Measurements from ENCODE around the gene ZSCAN1. TPM values are rescaled to one million over a fixed set of nuclear protein-coding genes. Genes with fewer than 3 reads are reported as not detected.
A peak's percentile ranks its signal among the peaks of the same experiment; 100 is the strongest.

ZSCAN1 gene
- total RNA-seq, 1 donor from 2014 or later = 2.3 TPM

DNA sequence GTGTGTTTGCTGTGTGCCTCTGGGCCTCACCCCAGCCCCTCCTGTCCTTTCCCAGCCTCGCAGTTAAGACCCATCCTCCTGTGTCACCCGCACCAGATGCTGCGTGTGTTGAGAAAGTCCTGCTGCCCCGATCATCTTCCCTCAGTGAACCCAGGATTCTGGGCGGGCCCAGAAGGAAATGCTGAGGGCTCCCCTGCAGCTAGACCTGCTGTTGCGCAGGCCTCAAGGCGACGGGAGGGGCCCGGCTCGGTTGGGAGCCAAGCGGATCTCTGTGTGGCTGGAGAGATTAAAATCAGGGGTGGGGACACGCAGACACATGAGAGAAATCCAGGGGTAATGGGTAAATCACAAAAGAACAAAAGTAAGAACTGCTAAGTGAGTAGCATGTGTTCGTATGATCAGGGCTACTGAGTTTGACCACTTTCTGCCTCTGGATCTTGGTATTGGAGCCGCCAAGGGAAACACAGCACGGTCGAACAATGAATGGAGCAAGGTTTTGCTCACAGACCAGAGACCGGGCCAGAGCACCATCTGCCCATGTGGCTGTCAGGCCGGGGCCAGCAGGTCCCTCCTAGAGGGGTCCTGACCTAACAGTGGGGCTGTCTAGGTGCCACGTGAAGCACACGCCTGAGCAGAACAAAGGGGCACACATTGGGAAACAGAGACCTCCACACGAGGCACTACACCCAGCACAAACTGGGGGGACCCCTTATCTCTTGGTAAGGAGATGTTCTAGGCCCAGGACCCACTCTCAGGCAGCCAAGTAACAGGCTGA, 7.1 kb downstream of the ZSCAN1 start:
- DNase-seq (ENCODE audit: low spot score) = no peak

DNA sequence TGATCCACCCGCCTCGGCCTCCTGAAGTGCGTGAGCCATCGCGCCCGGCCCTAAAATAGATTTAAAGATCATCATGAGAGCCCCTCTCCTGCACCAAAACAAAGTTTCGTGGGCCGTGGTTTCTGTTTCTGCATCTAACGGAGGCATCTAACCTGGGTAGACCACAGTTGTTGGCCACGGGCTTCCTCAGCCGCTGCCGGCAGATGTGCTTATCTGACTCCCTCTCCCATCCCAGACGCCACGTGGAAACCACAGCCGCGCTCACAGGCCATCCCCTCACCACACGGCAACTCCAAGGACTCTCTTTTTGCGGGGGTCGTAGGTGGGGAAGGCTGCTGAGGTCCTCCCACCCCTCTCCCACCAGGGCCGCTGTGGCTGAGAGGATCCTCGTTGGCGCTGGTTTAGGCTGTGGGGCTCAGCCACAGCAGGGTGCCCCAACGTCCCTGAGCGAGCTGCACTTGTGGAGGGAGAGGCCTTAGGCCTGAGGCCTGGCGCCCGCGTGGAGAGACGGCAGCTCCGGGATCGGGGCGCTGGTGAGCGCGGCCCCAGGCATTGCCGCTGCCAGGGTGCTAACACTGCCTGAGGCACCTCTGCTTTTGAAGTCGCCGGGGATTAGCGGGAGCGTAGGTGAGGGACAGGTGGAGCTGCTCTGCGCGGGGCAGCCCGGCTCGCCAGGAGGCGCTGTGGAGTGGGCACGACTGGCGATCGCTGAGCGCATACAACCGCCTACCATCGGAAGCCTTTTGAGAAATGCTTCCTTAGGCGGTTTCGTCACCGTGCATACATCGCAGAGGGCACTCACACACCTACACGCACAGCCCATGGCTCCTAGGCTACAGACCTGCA, 8.9 kb downstream of the ZSCAN1 start:
- no peak for DNase-seq (ENCODE audit: low spot score)

DNA sequence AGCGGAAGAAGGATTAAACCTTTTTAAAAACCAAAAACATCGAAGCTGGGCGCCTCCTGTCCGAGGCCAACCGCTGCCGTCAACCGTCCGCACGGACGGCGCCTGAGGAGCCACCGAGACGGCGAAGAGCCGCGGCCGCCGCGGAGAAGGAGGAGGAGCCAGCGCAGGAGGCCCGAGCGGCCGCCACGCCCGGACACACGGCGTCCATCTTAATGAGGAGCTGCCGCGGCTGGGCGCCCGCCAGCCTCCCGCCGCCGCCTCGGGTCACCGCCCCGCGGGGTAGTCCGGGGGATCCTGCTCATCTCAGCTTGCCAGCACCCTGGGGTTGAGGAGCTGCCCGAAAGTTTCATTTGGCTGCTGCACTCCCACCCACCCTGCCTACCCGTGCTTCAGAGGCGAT, 10.6 kb downstream of the ZSCAN1 start:
- DNase-seq (ENCODE audit: low spot score) = no peak

DNA sequence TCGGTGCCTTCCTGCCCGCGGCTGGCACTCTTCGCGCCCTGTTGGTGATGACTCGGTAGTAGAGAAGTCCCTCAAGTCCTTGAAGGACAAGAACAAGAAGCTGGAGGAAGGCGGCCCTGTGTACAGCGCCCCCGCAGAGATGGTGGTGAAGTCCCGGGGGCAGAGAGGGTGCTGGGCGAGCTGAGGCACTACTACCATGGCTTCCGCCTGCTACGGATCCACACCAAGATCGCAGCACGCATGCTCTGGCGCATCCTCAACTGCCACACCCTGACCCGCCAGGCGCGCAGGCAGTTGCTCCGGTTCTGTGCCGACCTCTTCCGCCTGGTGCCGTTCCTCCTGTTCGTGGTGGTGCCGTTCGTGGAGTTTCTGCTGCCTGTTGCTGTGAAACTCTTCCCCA, 11.1 kb downstream of the ZSCAN1 start:
- no peak for DNase-seq (ENCODE audit: low spot score)

DNA sequence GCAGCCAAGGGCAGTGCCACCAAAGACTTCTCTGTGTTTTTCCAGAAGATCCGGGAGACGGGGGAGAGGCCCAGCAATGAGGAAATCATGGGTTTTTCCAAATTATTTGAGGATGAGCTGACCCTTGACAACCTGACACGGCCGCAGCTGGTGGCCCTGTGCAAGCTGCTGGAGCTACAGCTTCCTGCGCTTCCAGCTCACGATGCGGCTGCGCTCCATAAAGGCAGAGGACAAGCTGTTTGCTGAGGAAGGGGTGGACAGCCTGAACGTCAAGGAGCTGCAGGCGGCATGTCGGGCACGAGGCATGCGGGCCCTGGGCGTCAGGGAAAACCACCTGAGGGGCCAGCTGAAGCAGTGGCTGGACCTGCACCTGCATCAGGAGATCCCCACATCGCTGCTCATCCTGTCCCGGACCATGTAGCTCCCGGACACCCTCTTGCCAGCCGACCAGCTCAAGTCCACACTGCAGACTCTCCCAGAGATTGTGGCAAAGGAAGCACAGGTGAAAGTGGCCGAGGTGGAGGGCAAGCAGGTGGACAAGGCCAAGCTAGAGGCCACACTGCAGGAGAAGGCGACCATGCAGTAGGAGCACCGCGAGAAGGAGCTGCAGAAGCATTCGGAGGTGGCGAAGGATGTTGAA, 11.7 kb downstream of the ZSCAN1 start:
- DNase-seq (ENCODE audit: low spot score) = no peak

DNA sequence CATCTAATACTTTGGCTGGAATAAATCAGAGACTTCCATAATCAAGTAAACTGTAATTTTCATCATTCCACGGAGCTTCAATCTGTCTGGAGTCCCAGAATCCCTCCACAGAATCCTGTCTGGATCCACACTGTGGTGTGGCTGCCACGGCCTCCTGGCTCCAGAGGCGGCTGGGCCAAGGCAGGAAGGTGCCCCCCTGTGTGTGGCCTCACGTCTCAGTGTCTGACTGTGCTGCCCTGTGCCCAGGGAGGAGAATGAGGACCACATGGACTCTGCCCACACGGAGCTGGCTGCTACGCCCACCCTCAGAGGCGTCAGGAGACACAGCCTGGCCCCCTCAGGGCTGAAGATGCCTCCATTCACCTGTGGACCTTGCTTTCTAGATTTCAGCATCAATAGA, 13.0 kb downstream of the ZSCAN1 start:
- no peak for DNase-seq (ENCODE audit: low spot score)

DNA sequence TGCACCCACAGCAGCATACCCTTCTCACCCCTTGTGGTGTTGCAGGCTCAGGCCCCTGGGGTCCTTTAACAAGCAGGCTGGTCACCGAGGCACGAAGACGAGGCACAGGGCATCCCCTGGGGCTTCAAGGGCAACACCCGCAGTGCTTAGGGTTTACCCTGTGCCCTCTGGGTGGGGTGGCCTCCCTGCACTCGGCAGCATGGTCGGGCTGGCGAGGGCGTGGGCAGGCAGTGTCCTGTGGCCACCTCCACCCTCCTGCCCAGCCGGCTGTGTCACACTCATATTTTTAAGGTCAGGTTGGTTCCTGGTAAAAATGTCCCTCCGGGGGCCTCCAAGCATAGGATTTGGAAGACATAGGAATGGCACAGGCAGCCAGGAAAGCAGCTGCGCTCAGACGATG, 13.8 kb downstream of the ZSCAN1 start:
- DNase-seq (ENCODE audit: low spot score) = no peak

DNA sequence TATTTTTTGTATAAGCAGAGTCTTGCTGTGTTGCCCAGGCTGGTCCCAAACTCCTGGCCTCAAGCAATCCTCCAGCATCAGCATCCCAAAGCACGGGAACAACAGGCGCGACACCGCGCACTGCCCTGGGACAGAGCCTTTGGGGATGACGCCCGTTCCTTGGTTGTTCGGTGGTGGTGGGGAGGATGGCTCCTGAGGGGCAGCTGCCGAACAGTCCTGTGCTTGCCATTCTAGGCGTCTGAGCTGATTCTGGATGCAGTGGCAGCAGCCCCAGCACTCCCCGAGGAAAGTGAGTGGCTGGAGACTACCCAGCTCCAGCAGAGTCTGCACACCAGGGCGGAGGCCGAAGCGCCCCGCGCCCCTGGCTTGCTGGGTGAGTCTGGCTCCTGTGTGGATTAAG, 18.4 kb downstream of the ZSCAN1 start:
- no peak for DNase-seq (ENCODE audit: low spot score)

DNA sequence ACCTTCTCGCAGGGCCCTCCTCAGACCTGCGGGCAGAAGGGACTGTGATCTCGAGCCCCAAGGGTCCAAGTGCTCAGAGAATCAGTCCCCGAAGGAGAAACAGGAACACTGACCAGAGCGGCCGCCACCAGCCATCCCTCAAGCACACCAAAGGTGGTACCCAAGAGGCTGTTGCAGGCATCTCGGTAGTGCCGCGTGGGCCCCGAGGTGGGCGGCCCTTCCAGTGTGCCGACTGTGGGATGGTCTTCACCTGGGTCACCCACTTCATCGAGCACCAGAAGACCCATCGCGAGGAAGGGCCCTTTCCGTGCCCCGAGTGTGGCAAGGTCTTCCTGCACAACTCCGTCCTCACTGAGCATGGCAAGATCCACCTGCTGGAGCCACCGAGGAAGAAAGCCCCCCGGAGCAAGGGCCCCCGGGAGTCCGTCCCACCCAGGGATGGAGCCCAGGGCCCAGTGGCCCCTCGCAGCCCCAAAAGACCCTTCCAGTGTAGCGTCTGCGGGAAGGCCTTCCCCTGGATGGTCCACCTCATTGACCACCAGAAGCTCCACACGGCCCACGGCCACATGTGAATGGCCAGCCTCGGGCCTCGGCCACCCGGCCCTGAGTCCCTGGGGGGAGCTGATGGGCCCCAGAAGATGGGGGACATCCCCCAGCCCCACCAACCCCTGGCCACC, 19.8 kb downstream of the ZSCAN1 start:
- DNase-seq (ENCODE audit: low spot score) = no peak

DNA sequence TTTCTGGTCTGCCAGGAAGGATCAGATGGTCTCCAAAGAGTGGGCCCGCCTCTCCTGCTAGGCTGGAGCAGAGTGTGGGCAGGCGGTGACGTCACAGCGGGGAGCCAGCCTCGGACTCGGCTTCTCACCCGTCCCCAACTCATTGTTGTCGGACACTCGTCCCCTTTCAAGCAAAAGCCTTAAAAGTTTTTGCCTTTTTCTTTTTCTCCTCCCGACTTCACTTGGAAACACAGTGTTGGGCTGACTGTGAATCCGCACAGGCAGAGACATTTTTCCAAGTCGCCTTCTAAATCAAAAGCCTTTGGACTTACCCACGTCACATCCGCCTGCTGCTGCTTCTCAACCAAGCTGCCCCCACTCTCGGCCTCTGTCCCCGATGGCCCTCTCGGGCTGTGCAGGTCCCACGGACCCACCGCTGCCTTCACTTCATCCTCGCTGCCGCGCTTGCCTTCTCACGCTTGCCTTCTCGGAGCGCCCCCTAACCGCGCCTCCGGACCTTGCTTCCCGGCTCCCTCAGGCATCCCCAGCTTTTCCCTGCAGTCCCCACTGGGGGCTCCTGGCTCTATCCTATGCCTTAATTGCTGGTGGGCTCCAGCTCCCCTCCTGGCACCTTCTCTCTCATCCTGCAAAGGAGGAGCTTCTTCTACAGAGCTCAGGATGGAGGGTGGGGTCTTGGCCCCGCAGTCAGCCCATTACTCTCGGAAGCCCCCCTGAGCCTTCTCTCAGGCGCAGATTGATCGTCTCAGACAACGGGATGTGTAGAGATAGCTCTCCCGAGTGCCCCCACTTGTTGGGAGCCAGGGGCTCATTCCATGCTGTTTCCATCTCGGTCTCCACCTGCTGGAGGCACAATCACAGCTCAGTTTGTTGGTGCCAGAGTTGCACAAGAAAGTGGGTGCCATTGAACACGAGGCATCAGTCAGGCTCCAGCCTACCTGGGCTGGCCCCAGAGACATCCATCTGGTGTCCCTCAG, 21.4 kb downstream of the ZSCAN1 start:
- DNase-seq (ENCODE audit: low spot score) = no peak

DNA sequence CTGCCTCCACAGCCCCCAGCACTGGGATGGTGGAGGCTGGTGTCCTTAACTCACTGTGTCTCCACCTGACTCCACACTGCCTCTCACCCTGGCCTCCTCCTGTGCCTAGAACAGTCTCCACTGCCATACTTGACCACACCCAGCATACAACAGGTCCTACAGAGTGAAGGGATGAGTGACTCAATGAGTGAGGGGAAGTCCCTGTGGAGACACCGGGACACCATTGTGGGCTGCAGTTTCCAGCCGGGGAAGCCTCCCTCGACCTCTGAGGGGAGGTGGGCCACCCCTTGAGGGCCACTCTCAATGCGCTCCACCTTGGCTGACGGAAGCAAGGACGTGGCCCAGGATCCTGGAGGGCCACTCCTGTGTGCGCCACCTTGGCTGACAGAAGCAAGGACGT, 22.4 kb downstream of the ZSCAN1 start:
- DNase-seq (ENCODE audit: low spot score) = no peak

DNA sequence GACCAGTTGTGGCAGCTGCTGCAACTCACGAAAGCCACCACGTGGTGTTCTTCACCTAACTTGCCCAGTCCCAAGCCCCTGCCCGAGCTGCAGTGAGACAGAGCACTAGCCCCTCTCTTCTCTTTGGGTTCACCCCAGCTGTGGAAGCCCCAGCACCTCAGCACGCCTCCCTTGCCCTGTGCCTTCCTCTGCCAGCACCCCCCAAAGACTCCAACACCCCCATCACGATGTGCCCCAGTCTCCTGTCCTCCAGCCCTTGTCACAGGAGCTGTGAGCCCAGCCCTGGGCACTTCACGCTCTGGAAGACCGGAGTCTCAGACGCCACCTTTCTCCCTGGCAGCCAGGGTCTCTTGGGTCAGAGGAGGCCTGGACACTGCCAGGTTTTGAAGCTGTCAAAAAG, 23.0 kb downstream of the ZSCAN1 start:
- DNase-seq (ENCODE audit: low spot score) = no peak

DNA sequence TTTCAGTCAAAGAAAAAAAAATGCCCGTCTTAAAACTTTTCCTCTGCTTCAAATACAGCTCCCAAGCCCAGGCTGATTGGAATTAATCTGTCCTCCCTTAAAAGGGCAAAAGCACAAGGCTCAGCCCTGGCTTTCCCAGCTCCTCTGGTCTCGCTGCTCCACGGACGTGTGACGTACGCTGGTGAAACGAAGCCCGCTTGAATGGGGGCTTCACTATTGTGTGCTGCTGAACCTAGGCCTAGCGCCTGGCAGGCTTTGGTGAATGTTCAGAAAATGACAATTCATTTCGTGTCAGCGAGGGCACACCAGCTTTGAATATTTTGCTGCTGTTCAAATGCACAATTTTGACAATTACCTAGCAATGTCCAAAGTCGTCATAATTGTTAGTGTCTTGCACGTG, 24.6 kb downstream of the ZSCAN1 start:
- DNase-seq (ENCODE audit: low spot score) = no peak

DNA sequence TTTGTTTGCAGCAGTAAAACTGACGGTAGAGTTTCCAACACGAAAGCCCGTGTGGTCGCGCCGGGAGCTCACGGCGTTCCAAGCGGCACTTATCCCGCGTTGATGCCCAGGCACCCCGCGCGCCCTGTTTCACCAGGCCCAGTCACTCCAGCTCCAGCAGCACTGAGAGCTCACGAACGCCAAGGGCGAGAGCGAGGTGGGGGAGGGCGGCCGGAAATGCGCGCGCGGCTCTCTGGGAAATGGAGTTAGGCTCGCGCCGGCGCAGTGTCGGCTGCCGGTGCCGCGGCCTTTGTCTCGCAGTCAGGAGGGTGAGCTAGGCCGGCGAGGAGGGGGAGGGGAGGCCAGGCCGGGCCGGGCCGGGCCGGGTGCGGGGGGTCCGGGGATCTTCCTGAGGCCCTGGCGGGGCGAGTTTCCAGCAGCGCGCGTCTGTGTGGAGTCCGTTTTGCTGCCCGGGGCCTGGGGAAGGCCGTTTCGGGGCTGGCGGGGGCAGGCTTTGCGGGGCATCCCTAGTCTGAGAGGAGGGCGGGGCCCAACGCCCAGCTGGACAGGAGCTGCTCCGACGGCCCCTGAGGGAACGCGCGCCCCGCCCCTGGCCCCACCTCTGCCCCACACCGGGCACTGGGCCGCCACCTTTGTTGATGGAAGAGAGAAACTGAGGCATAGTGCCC, 25.3 kb downstream of the ZSCAN1 start, which contains the start of gene ZNF135:
Gene ZNF135, plus strand, starts transcription at position 280 of the 668 bp plus-strand sequence. CDS start 721 bp downstream, outside the sequence.
- peak; percentile 94 for DNase-seq (ENCODE audit: low spot score)

DNA sequence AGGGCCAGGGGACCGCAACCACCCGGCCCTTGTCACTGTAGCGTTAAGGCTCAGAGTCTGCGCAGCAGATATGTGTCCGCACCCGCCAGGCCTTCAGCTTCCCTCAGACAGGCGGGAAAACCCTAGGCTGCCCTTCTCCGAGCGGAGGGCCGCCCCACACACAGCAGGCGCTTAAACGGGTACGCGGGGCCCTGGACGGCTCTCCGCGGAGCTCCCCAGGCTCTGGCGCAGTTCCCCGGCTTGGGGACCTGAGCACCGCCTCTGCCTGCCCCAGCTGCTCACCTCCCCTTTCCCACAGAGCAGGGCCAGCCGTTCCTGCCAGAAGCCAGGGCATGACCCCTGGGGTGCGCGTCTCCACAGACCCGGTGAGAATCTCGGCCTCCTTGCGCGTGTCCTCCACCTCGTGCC, 25.9 kb downstream of the ZSCAN1 start:
- no peak for DNase-seq (ENCODE audit: low spot score)

DNA sequence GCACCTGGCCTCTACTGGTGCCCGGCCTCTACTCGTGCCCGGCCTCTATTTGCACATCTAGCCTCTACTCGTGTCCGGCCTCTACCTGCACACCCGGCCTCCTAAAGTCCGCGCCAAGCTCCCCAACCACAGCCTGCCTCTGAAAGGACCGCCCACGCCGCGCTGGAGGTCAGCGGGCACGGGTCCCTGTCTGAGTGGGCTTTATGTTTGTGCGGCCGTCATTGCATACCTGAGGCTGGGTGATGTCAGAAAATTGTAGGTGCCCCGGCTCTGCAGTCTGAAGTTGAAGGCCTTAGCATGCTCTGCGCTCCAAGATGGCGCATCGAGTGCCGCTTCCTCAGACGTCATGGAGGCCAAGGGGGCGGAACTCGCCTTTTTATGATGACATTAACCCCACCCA, 26.4 kb downstream of the ZSCAN1 start:
- no peak for DNase-seq (ENCODE audit: low spot score)

DNA sequence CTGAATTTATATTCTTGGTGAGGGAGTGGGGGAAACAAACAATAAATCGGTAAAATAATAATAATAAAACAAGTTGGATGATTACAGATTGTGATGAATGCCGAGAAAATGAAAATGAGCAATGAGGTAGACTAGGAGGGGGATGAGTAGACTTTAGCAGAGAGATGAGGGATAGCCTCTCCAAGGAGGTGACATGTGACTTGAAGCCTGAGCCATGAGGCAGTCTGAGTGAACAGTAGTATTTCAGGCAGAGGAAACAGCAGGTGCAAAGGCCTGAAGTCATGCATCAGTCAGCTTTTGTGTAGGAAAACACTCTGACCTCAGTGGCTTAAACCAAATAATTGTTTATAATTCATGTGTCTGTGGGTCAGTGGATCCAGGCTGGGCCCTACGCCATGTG, 29.9 kb downstream of the ZSCAN1 start:
- no peak for DNase-seq (ENCODE audit: low spot score)

DNA sequence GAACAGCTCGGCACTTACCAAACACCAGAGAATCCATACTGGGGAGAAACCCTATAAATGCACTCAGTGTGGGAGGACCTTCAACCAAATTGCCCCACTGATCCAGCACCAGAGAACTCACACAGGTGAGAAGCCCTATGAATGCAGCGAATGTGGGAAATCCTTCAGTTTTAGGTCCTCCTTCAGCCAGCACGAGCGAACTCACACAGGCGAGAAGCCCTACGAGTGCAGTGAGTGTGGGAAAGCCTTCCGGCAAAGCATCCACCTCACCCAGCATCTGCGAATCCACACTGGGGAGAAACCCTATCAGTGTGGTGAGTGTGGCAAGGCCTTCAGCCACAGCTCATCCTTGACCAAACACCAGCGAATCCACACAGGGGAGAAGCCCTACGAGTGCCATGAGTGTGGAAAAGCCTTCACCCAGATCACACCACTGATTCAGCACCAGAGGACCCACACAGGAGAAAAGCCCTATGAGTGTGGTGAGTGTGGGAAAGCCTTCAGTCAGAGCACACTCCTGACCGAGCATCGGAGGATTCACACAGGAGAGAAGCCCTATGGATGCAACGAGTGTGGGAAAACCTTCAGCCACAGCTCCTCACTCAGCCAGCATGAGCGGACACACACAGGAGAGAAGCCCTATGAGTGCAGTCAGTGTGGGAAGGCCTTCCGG, 33.6 kb downstream of the ZSCAN1 start:
- DNase-seq (ENCODE audit: low spot score) = no peak

DNA sequence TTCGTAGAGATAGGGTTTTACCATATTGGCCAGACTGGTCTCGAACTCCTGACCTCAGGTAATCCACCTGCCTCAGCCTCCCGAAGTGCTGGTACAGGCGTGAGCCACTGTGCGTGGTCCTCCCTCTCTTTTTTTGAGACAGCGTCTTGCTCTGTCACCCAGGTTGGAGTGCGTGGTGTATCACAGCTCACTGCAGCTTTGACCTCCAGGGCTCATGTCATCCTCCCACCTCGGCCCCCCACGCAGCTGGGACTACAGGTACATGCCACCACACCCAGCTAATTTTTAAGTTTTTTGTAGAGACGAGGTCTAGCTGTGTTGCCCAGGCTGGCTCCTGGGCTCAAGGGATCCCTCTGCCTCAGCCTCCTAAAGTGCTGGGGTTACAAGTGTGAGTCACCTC, 46.0 kb downstream of the ZSCAN1 start:
- DNase-seq (ENCODE audit: low spot score) = no peak

DNA sequence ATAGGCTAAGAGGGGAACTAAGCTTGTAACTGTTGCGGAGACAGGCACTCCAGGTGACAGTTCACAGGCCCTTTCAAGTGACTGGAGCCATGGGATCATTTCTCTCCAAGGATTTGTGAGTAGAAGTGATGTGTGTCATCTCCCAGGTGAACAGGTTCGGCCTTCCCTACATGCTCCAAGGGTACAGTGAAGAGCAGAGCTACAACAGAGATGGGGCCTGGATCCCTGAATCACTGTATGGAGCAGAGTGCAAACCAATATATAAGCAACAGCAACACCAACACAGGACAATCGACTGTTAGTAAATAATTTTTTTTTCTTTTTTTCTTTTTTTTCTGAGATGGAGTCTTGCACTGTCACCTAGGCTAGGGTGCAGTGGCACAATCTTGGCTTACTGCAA, 49.2 kb downstream of the ZSCAN1 start:
- no peak for DNase-seq (ENCODE audit: low spot score)
